ENCODE data around the gene ODC1.
"Not testable (repeated sequence)": the region's sequence is repeated elsewhere in the genome, so short reads cannot be mapped to it uniquely, and the experiment has no call there.

Gene ODC1

DNA sequence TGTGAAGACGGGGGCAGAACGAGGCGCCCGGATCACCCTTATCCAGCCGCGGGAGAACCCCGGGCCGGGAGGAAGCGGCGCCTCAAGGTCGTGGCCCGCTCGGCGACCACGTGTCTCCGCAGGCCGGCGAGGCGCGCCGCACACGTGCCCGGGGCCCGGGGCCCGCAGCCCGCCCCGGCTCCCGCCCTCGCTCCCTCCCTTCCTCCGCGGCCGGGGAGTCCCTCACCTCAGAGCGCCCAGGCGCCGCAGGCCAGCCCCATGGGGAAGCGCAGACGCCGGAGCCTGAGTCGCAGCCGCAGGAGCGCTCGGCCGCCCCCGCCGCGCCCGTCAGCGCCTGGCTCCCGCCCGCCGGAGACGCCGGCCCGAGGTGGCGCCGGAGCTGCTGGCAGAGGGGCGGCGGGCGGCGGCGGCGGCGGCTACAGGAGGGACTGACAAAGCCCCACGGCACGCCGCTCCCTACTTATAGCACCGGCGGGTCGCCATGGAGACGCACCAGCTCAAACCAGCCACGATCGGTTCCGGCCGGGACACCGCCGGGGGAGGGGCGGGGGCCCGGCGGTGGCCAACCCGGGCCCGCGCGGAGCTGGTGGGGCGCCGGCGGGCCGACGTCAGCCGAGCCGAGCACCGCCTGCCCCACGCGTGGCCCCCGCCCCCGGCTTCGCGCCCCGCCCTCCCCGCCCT, at the start of gene ODC1:
TSS of gene ODC1 (minus strand) at position 433 of the 681 bp plus-strand sequence. CDS start 3,295 bp downstream, outside the sequence.
- DNase-seq (ENCODE audit: low read depth in 4 of 4, low spot score in 1 of 4) = peak; percentile 98 to 99 (median 98)

DNA sequence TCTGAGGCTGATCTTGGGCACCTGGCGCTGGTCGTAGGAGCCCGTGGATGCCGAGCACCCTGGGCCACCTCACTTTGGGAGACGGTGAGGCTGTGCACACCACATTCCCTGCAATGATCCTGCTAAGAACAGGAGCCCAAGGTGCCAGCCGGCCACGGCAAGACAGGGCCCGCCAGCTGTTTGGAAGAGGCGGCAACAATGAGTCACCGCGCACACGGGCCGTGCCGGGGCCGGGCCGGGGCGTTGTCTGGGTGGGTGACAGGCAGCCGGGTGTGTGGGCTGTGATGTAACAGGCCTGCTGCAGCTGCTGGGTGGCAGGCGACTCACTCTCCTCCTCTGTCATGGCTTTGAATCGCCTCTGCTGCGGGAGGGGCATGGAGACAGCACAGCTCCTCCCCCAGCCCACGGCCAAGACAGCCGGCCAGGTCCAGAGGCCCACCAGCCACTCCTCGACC, 49.7 kb upstream of the ODC1 start:
- peak in 2 of 4 experiments; percentile 34 to 36 for DNase-seq (ENCODE audit: low read depth in 4 of 4, low spot score in 1 of 4)

DNA sequence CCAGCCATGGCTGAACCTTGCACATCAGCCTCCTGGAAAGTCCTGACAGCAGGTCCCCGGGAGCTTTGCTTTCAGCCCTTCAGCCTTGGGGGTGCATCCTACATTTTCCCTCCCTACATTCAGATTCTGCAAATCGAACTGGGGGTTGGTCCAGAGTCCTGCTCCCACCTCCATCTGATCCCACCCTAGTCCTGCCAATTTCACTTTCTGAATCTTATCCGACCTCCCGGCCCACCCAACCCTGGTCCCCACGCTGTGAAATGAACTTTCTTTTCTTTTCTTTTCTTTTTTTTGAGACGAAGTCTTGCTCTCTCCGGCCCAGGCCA, 47.8 kb upstream of the ODC1 start:
- no peak for DNase-seq (ENCODE audit: low read depth in 4 of 4, low spot score in 1 of 4)

DNA sequence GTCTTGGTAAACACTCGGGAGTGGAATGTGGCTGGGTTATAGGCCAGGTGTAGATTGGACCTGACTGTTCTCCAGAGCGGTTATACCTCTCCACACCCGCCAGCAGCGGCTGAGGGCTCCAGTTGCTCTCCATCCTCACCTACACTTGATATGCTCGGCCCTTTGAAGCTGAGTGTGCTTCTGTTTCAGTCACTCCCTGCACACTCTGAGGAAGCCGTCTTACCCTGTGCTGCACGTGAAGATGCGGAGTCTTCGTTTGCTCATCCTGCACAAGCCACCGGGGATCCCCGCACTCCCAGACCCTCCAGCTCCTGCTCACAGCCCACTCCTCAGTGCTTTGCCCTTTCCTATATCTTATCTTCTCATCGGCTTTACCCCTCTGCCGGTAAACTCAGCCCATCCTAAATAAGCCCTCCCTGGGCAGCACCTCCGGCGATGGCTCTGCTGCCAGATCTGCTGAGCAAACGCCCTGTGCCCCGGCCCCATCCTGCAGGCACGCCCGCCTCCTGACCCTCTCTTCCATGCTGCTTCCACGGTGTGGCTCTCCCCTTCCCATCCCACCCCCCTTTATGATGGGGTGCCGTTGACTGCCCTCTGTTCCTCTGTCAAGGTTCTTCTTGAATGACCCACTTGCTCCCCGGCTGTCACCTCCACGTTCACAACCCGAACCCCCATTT, 47.3 kb upstream of the ODC1 start:
- DNase-seq (ENCODE audit: low read depth in 4 of 4, low spot score in 1 of 4) = no peak

DNA sequence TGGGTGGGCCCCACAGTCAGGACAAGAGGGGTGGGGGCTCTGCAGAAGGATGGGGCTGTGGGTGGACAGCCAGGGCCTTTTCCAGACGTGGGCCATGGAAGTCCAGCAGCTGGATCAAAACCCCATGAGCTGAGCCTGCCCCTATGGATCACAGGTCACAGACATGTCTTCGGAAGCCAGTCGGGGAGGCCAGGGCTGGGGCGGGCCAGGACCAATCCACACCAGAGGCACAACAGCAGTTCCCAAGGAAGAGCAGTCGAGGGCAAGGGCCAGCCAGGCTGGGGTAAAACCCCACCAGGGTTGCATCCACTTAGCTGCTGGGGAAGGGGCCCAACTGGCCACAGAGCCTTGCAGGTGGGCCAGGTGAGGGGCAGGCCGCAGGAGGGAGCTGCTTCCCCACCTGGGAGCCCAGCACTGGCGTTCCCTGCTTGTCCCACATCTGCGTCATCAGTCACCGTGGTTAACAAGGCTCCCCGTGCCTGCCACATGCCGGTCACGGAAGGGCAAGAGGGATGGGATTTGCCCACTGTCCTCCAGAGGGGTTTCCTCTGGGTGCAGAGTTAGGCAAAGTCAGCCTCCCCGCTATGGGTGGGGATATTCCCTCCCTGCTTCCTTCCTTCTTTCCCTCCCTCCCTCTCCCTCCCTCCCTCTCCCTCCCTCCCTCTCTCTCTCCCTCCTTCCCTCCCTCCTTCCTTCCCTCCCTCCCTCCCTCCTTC, 46.4 kb upstream of the ODC1 start:
- DNase-seq (ENCODE audit: low read depth in 4 of 4, low spot score in 1 of 4) = no peak

DNA sequence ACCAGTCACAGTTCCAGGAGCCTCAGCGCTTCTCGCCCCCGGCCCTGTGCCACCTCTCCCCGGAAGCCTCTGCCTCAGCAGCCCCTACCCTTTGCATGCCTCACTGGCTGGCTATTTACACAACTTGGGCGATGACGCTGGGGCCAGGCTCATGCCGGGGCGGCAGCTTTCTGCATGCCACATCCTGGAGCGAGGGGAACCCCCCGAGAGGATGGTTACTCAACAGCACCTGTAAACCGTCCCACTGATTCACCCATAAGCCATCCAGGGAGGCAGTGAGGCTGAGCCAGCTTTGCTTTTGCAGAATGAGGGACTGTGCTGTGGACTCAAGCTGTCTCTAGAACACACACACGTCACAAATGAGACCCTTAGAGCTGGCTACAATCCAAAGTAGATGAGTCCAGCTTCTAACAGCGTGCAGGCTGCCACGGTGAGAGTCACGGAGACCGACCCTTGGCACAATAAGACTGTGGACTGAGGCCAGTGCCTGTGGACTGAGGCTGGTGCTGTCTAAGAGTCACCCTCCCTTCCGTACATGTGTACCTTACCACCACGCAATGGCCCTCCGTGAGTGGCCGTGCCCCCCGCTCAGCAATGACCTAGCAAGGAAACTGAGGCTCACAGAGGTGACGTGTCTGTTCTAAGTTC, 45.6 kb upstream of the ODC1 start:
- peak; percentile 34 to 69 (median 56) for DNase-seq (ENCODE audit: low read depth in 4 of 4, low spot score in 1 of 4)

DNA sequence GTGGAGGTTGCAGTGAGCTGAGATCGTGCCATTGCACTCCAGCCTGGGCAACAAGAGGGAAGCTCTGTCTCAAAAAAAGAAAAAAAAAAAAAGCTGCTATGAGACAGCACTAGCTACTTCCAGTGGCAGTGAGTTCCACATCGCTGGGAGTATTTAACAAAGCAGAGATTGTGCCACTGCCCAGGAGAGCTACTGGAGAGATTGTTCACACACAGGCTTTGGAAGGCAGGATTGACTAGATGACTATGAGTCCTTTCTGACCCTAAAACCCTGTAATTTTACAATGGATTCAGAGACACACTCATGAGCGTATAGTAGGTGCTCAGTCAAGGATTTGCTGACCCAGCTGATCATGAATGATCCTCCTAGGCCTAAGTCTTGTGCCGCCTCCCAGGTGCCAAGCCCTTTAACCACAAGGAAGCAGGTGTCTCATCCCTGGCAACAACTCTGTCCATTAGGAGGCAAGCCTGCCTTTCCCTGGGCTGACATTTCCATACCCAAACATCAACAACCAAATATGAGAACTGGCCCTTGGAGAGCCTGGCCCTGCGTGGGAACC, 45.0 kb upstream of the ODC1 start:
- DNase-seq (ENCODE audit: low read depth in 4 of 4, low spot score in 1 of 4) = no peak

DNA sequence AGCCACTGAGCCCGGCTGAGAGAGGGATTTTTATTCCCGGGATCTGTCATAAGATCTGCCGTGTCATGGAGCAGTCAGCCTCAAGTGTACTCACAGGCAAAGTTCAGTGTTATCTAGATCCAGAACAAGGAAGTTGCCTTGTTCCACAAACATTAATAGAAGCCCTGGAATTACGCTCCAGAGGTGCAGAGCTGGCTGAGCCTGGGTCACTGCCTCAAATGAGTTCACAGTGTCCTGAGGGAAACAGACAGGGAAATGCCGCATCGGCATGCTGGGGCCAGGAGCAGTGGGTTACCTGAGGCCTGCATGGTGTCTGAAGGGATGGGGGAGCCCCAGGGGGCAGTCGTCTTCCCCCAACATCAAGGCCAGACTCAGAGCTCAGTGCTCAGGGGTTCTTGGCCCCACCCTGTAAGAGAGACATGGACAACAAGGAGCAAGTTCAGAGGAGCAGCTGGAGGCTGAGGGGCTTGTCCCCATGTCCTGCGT, 42.7 kb upstream of the ODC1 start:
- no peak for DNase-seq (ENCODE audit: low read depth in 4 of 4, low spot score in 1 of 4)

DNA sequence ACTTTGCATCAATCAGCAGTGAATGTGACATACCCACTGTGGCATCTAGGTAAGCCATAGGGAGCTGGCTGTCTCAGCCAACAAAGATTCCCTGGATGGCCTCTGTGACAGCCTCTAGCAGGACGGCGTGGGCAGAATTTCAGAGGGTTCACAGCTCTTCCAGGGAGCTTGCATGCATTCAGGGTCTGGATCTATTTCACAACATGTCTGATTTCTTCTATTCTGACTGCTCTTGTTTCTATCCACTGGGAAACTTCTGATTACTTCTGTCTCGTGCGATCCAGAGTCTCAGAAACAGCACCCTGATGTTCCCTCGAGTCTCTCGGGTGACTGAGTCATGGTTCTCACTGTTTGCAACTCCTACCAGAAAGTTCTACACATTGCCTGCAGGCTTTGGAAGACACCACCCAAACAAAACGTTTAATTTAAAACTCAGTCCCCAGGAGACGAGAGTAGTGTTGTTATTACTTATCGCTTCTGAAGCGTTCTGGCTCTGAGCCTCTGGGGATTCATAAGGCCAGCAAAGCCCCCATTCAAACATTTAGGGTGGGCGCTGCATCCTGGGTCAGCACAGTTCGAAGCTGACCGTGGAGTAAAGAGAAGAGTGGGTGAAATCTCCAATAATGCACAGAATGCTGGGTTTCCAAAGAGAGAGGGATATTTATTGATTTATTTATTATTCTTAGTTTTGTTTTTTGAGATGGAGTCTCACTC, 41.9 kb upstream of the ODC1 start:
- DNase-seq (ENCODE audit: low read depth in 4 of 4, low spot score in 1 of 4) = no peak

DNA sequence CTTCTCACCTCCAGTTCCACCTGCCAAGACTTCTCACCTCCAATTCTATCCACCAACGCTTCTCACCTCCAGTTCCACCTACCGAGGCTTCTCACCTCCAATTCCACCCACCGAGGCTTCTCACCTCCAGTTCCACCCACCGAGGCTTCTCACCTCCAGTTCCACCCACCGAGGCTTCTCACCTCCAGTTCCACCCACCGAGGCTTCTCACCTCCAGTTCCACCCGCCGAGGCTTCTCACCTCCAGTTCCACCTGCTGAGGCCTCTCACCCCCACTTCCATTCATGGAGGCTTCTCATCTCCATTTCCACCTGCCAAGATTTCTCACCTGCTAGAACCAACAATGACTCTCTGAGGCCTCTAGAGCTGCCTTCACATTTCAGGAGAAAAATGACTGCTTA, 40.0 kb upstream of the ODC1 start:
- not testable (repeated sequence) for DNase-seq (ENCODE audit: low read depth in 4 of 4, low spot score in 1 of 4)

DNA sequence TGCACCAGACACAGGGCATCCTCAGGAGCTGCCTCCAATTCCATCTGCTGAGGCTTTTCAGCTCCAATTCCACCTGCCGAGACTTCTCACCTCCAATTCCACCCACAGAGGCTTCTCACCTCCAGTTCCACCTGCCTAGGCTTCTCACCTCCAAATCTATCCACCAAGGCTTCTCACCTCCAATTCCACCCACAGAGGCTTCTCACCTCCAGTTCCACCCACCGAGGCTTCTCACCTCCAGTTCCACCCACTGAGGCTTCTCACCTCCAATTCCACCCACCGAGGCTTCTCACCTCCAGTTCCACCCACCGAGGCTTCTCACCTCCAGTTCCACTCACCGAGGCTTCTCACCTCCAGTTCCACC, 39.6 kb upstream of the ODC1 start:
- DNase-seq (ENCODE audit: low read depth in 4 of 4, low spot score in 1 of 4) = not testable (repeated sequence)

DNA sequence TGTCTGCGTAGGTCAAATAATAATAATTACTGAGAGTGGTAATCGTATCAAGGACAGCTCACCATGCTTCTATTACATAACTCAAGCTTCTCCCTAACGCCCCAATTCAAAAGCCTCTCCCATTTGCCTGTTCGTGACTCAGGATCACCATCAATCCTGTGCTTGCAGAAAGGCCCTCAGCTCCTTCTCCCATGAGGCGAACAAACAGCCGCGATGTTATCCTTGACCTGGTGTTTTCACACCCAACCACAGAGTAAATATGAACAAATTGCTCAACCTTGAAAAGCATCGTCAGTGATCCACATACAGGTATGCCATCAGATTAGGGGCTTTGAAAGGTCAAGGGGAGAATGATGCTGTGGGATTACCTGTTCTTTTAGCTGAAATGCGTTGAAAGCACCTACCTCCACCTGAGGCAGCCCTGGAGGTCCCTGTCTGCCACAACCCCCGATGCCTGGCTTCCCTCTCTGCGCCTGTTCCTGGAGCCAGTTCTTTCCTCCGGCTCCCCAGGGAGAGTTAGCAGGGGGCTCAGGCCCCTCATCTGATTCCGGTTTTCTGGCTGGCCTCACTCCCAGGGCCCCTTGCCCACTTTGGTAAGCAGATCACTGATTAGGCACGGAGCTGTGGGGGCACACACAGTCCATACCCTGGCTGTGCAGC, 39.1 kb upstream of the ODC1 start:
- DNase-seq (ENCODE audit: low read depth in 4 of 4, low spot score in 1 of 4) = no peak

DNA sequence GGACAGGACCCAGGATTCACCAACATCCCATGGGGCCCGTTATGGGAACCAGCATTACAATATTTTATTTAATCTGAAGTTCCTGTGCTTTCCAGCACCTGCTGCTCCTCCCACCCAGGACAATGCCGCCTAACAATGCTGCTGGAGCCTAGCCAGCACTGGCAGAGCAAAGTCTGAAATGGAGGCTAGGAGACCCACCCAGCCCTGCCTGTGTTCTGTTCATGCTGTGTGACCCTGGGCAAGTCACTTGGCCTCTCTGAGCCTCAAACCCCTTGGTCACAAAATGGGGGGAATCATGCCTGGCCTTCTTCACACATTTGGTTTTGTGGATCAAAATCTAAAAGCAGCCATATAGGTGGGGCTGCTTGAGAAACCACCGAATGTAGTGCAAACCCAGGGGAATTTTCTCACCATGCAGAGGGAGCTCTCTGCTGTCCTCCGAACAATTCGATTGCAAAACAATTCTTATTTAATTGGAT, 38.5 kb upstream of the ODC1 start:
- no peak for DNase-seq (ENCODE audit: low read depth in 4 of 4, low spot score in 1 of 4)

DNA sequence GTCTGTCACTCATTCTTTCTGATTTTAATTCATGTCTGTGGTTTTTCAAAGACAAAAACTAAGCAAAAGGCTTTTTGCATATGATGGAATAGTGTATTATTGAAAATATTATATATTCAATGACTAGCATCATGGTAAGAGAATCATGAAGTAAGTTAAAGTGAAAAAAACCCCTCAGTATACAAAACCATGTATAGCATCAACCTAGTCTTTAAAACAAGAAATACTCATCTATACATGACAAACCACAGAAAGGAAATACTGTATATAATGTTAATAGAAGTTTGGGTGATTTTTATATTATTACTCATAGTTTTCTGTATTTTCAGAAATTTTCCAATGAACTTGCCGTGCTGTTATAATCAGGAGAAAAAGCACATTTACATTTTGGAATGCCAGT, 38.0 kb upstream of the ODC1 start:
- no peak for DNase-seq (ENCODE audit: low read depth in 4 of 4, low spot score in 1 of 4)

DNA sequence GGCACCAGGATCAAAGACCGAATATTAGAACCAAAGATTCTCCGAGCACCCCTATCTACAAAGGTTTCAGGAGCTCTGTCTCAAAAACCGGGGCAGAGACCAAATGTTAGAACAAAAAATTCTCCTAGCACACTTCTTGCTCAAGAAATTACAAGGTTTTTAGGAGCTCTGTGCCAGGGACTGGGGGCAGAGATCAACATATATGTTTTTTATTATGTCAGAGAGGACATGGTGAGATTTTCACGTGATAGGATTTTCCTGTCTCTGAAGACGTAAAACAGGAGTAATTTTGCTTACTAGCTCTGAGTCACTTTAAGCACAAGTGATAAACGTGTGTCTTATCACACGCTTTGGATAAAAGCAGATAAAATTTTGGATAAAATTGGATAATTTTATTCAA, 34.8 kb upstream of the ODC1 start:
- no peak for DNase-seq (ENCODE audit: low read depth in 4 of 4, low spot score in 1 of 4)

DNA sequence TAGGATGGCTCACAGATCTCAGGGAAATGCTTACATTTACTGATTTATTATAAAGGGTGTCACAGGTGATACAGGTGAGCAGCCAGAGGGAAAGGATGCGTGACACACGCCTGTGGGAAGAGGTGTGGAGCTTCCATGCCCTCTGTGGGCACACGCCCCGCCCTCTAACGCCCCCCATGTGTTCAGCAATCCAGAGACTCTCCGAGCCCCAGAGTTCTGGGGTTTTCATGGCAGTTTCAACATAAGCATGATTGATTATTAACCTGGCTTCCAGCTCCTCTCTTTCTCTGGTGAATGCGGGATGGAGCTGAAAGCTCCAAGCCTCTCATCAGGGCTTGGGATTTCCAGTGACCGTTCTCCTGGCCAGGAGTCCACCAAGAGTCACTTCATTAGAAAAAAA, 34.3 kb upstream of the ODC1 start:
- no peak for DNase-seq (ENCODE audit: low read depth in 4 of 4, low spot score in 1 of 4)

DNA sequence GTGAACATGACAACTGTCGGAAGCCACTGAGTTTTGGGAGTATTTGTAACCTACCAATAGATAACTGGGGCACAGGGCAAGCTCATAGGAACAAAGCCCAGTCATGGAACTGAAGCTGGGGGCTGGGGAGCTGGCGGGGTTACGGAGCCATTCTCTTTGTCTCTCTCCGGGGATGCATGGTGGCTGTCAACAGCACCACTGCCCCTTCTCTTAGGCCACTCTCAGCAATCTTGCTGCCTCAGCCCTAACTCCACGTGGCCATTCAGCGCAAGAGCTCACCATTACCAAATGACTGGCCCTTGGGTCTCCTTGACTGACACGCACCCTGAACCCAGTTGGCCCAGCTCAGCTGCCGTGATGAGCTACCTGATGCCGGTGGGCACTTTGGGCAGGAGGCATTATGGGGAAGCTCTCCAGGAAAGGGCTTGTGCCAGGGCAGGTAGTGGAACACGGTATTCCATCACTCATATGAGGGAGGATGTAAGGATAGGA, 33.6 kb upstream of the ODC1 start:
- DNase-seq (ENCODE audit: low read depth in 4 of 4, low spot score in 1 of 4) = no peak

DNA sequence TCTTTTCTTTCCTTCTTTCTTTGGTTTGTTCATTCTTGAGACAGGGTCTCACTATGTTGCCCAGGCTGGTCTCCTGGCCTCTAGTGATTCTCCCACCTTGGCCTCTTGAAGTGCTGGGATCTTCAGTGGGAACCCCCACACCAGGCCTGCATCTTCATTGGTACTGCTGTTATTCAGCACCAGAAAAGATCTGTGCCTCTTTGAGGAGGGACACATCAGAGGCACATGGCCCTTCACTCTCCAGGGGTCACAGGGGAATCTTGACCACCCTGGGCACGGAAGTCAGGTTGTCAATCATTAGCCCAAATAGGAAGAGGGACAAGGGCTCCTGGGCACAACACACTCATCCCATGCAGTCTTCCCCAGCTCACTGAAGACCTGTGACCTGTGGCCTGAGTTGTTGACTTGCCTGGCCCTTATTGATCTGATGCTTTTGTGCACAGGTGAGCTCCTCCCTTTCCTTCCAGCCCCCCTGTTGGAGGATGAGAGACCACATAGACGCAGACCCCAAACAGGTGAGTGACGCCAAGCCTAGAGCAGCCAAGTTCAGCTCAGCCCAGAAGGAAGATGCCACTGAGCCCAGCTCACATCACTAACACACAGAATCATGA, 33.0 kb upstream of the ODC1 start:
- DNase-seq (ENCODE audit: low read depth in 4 of 4, low spot score in 1 of 4) = no peak

DNA sequence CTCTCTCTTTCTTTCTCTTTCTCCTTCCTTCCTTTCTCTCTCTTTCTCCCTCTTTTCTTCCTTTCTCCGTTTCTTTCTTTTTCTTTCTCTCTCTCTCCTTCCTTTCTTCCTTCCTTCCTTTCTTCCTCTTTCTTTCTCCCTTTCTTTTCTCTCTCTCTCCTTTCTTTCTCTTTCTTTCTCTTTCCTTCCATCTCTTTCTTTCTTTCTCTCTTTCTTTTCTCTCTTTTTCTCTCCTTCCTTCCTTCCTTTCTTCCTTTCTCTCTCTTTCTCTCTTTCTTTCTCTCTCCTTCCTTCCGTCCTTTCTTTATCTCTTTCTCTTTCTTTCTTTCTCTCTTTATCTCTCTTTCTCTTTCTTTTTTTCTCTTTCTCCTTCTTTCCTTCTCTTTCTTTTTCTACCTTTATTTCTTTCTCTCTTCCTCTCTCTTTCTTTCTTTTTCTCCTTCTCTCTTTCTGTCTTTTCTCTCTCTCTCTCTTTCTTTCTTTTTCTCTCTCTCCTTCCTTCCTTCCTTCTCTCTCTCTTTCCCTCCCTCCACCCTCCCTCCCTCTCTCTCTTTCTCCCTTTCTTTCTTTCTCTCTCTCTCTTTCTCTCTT, 32.3 kb upstream of the ODC1 start:
- no peak for DNase-seq (ENCODE audit: low read depth in 4 of 4, low spot score in 1 of 4)

Data from stimulated activated CD4-positive, alpha-beta T cell treated with anti-CD3 and anti-CD28 coated beads, Interleukin-1b, Interleukin-23, amount 100 ng/mL, for 24 hours (primary cell).